Lower leg skin (tissue), 3 donors: ENCODE data around the gene ADD2.

Experiments used
- CTCF ChIP-seq, 3 donors: fragments of 450-650 bp; IDR thresholded peaks; one replicate each; pipeline ENCODE4 v1.5.1; 2016; ENCODE audit warnings: antibody characterized with exemption in 3 of 3, mild to moderate bottlenecking in 3 of 3, moderate library complexity in 2 of 3
- POLR2A ChIP-seq, 2 donors: fragments of 450-650 bp; IDR thresholded peaks; one replicate each; pipeline ENCODE4 v1.6.1; 2016 to 2017; ENCODE audit warnings: antibody characterized with exemption in 2 of 2, mild to moderate bottlenecking in 1 of 2, moderate library complexity in 1 of 2

GRCh38 chr2:70658476-70658875 lies 109.5 kb downstream of the ADD2 start:
- TF ChIP-seq CTCF (IDR thresholded peaks at IDR 0.05) = no peak
- TF ChIP-seq POLR2A (IDR thresholded peaks at IDR 0.05) = no peak
